HCT116 (cell line): Measurements from ENCODE around the gene FBXL3. TPM values are rescaled to one million over a fixed set of nuclear protein-coding genes. Genes with fewer than 3 reads are reported as not detected.

Experiments
- ATAC-seq: fragments of 200-7000 bp; cut with Tn5 transposase; 2 replicates; pipeline ENCODE4 v1.9.1; 2020; ENCODE audit warnings: mild to moderate bottlenecking, moderate library complexity
- BruUV-seq: library from RNA; stranded (reverse); fragments of 400-500 nt; replicated peaks from 2 replicates; lab custom pipeline; 2021; lab: Mats Ljungman, UMichigan
- CTCF ChIA-PET: fragments of 300-600 bp; sonication (Branson Sonifier 250); formaldehyde crosslinking; loops from one replicate; lab custom pipeline; 2021; ENCODE audit warnings: antibody characterized with exemption; lab: Charles Lee
- POLR2A ChIA-PET: fragments of 300-600, 350-600 bp; sonication (Branson Sonifier 250); formaldehyde crosslinking; loops from one replicate; lab custom pipeline; 2021; ENCODE audit warnings: antibody characterized with exemption; lab: Charles Lee
- RAD21 ChIA-PET, 2 experiments: fragments of 300-600 bp; sonication (Branson Sonifier 250); formaldehyde crosslinking; loops; one replicate each; lab custom pipeline; 2023; ENCODE audit warnings: low total read pairs in 2 of 2; ENCODE audit not compliant: uncharacterized antibody in 2 of 2, unreplicated experiment in 2 of 2, low non-redundant PET in 1 of 2; lab: Charles Lee
- DNase-seq: peaks from one replicate; pipeline ENCODE4 v3.0.0-alpha.2; 2010; ENCODE audit warnings: low read depth, low spot score
- H2AFZ ChIP-seq: fragments of 200-600 bp; shearing (Covaris generic), sonication (generic); 2 replicates; pipeline ENCODE4 v1.6.1; 2017; ENCODE audit warnings: low read depth, mixed run types, mixed read lengths, antibody characterized with exemption, low read length; ENCODE audit not compliant: poor library complexity, severe bottlenecking
- H3K27ac ChIP-seq: 2 replicates; pipeline ENCODE4 v1.5.1; 2012; ENCODE audit warnings: low read depth, low read length
- H3K27me3 ChIP-seq: fragments of 200-600 bp; sonication (generic); 2 replicates; pipeline ENCODE4 v1.6.1; 2016; ENCODE audit warnings: mixed run types, low read length, mixed read lengths; ENCODE audit not compliant: insufficient read depth
- H3K36me3 ChIP-seq, 2 experiments: fragments of 200-500 bp in 1 of 2; fragments of 200-600 bp in 1 of 2; sonication (Bioruptor generic) in 1 of 2; sonication (generic) in 1 of 2; 2 replicates each; pipeline versions ENCODE4 v1.5.1 to v1.6.1; 2014 to 2016; ENCODE audit warnings: low read length in 2 of 2, inconsistent platforms in 1 of 2, mixed read lengths in 1 of 2, mixed run types in 1 of 2; ENCODE audit not compliant: insufficient read depth in 2 of 2, control insufficient read depth in 1 of 2
- H3K4me1 ChIP-seq, 2 experiments: fragments of 200-600 bp in 1 of 2; sonication (generic) in 1 of 2; 2 replicates each; pipeline versions ENCODE4 v1.5.1 to v1.6.1; 2012 to 2017; ENCODE audit warnings: low read length in 2 of 2, inconsistent platforms in 1 of 2, mild to moderate bottlenecking in 1 of 2, mixed read lengths in 1 of 2, mixed run types in 1 of 2, moderate library complexity in 1 of 2; ENCODE audit not compliant: insufficient read depth in 2 of 2, control insufficient read depth in 1 of 2
- H3K4me2 ChIP-seq: fragments of 200-600 bp; sonication (generic); 2 replicates; pipeline ENCODE4 v1.6.1; 2017; ENCODE audit warnings: mixed run types, low read length, mixed read lengths
- H3K4me3 ChIP-seq, 2 experiments: fragments of 200-600 bp in 1 of 2; sonication (generic) in 1 of 2; replicated peaks in 1 of 2; 2 replicates each; pipeline ENCODE4 v1.5.1; 2011 to 2016; ENCODE audit warnings: low read length in 2 of 2, control low read depth in 1 of 2, low read depth in 1 of 2, mild to moderate bottlenecking in 1 of 2, mixed read lengths in 1 of 2, mixed run types in 1 of 2
- H3K79me2 ChIP-seq: fragments of 200-600 bp; sonication (generic); 2 replicates; pipeline ENCODE4 v1.6.1; 2017; ENCODE audit warnings: mild to moderate bottlenecking, mixed run types, low read length, moderate library complexity, mixed read lengths; ENCODE audit not compliant: insufficient read depth
- H3K9ac ChIP-seq: fragments of 200-600 bp; sonication (generic); 2 replicates; pipeline ENCODE4 v1.6.1; 2016; ENCODE audit warnings: low read length, mixed read lengths
- H3K9me2 ChIP-seq: fragments of 200-600 bp; sonication (generic), shearing (Covaris generic); 2 replicates; pipeline ENCODE4 v1.6.1; 2017; ENCODE audit warnings: mixed run types, mild to moderate bottlenecking, moderate library complexity; ENCODE audit not compliant: insufficient read depth
- H3K9me3 ChIP-seq, 2 experiments: fragments of 200-500 bp in 1 of 2; fragments of 200-600 bp in 1 of 2; sonication (Bioruptor generic) in 1 of 2; sonication (generic) in 1 of 2; 2 replicates each; pipeline ENCODE4 v1.6.1; 2014 to 2017; ENCODE audit warnings: low read length in 2 of 2, mixed read lengths in 2 of 2, inconsistent platforms in 1 of 2, low read depth in 1 of 2, mild to moderate bottlenecking in 1 of 2, mixed run types in 1 of 2, moderate library complexity in 1 of 2; ENCODE audit not compliant: control insufficient read depth in 1 of 2, insufficient read depth in 1 of 2
- H4K20me1 ChIP-seq: fragments of 200-600 bp; sonication (generic), shearing (Covaris generic); 2 replicates; pipeline ENCODE4 v1.6.1; 2017; ENCODE audit warnings: mixed run types, mild to moderate bottlenecking, moderate library complexity; ENCODE audit not compliant: insufficient read depth
- ATF3 ChIP-seq: IDR thresholded peaks from 2 replicates; pipeline ENCODE4 v1.6.1; 2012
- CBX3 ChIP-seq: IDR thresholded peaks from 2 replicates; pipeline ENCODE4 v1.6.1; 2012; ENCODE audit warnings: low read depth
- EGR1 ChIP-seq: IDR thresholded peaks from 2 replicates; pipeline ENCODE4 v1.6.1; 2012; ENCODE audit warnings: low read depth
- ELF1 ChIP-seq: IDR thresholded peaks from 2 replicates; pipeline ENCODE4 v1.6.1; 2012; ENCODE audit warnings: low read depth, borderline replicate concordance
- EZH2 ChIP-seq: fragments of 200-600 bp; sonication (generic); IDR thresholded peaks from 2 replicates; pipeline ENCODE4 v1.6.1; 2017; ENCODE audit warnings: antibody characterized with exemption, mixed run types
- EZH2phosphoT487 ChIP-seq: fragments of 200-600 bp; IDR thresholded peaks from 2 replicates; pipeline ENCODE4 v1.6.1; 2018; ENCODE audit warnings: antibody characterized with exemption, borderline replicate concordance
- FOSL1 ChIP-seq: IDR thresholded peaks from 2 replicates; pipeline ENCODE4 v1.6.1; 2012; ENCODE audit warnings: low read depth
- POLR2A ChIP-seq: IDR thresholded peaks from 2 replicates; pipeline ENCODE4 v1.7.0; 2011; ENCODE audit warnings: borderline replicate concordance; ENCODE audit not compliant: insufficient read depth, insufficient read length; ENCODE audit errors: extremely low read depth
- POLR2AphosphoS5 ChIP-seq: IDR thresholded peaks from 2 replicates; pipeline ENCODE4 v1.6.1; 2011; ENCODE audit warnings: mild to moderate bottlenecking, low read depth, low read length, moderate library complexity
- RAD21 ChIP-seq: IDR thresholded peaks from 2 replicates; pipeline ENCODE4 v1.6.1; 2012; ENCODE audit warnings: low read depth, mild to moderate bottlenecking
- SIN3A ChIP-seq: IDR thresholded peaks from 2 replicates; pipeline ENCODE4 v1.6.1; 2012; ENCODE audit warnings: low read depth
- SP1 ChIP-seq: IDR thresholded peaks from 2 replicates; pipeline ENCODE4 v1.6.1; 2012; ENCODE audit warnings: low read depth
- SRF ChIP-seq: IDR thresholded peaks from 2 replicates; pipeline ENCODE4 v1.6.1; 2012; ENCODE audit warnings: low read depth
- TCF7L2 ChIP-seq: IDR thresholded peaks from 2 replicates; pipeline ENCODE4 v1.7.0; 2011; ENCODE audit warnings: borderline replicate concordance, inconsistent platforms; ENCODE audit not compliant: insufficient read depth, insufficient read length; ENCODE audit errors: extremely low read depth
- YY1 ChIP-seq: IDR thresholded peaks from 2 replicates; pipeline ENCODE4 v1.6.1; 2011; ENCODE audit warnings: low read length, low read depth, moderate library complexity, mild to moderate bottlenecking; ENCODE audit not compliant: insufficient replicate concordance; ENCODE audit errors: extremely low read depth
- ZBTB33 ChIP-seq: IDR thresholded peaks from 2 replicates; pipeline ENCODE4 v1.6.1; 2011; ENCODE audit warnings: mild to moderate bottlenecking, low read length, moderate library complexity; ENCODE audit not compliant: insufficient replicate concordance; ENCODE audit errors: extremely low read depth
- ZFX ChIP-seq: fragments of 450-650 bp; IDR thresholded peaks from 2 replicates; pipeline ENCODE4 v1.6.1; 2017
- ZNF274 ChIP-seq: fragments of 200-500 bp; sonication (Bioruptor generic); IDR thresholded peaks from 2 replicates; pipeline ENCODE4 v1.6.1; 2014; ENCODE audit warnings: mild to moderate bottlenecking, low read depth, low read length, inconsistent platforms
- intact Hi-C: fragments of 100-400 bp; cut with micrococcal nuclease; formaldehyde crosslinking; loops from 2 replicates; pipeline ENCODE4 v1.10.0; 2022
- total RNA-seq: library from RNA; stranded (reverse); gene quantifications from one replicate; pipeline ENCODE4 v1.2.1, GENCODE V29; 2021; ENCODE audit not compliant: unreplicated experiment
- TF ChIP-seq, protein P1 (sequence below): IDR thresholded peaks from 2 replicates; pipeline ENCODE4 v1.6.1; 2012

Gene FBXL3
- total RNA-seq, 1 experiment from 2014 or later: 24.0 TPM

DNA sequence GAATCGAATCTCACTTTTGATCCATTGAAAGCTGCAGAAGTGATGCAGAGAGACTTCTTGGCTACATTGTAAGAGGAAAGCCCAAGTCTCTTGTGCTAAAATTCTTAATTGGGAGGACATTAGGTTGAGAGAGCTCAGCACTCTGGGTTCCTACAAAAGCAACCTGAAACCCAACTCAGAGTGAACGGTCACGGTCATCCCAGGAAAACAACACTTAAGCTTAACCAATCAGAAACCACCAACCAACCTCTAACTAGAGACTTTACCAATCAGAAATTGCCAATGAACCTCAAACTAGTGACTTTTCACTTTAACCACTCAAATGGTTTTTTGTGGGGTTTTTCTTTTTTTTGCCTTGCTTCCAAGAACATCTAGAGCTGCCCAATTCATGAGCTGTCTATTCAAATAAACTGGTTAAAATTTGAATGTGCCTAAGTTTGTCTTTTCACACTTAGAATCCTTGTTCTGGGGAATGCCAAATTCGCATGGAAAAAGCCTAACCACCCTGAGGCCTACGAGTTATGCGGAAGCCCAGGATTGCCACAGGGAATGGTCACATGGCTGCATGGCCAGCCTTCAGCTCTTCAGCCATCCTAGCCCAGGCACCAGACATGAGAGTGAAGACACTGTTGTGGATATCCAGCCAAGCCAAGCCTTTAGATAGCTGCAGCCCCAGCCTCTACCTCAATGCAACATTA lies 52.9 kb downstream of the FBXL3 start:
- Histone ChIP-seq H3K36me3 (no peaks in the 10 kb centered on the region), H3K79me2 (no peaks in the 10 kb centered on the region), H3K9ac (no peak overlapping the region), H2AFZ (no peak overlapping the region), H4K20me1 (no peaks in the 10 kb centered on the region), H3K4me3 (no peak overlapping the region), H3K4me1 (no peaks in the 10 kb centered on the region), H3K27me3 (no peaks in the 10 kb centered on the region), H3K4me2 (no peak overlapping the region), H3K9me2 (no peaks in the 10 kb centered on the region), H3K9me3 (no peaks in the 10 kb centered on the region), H3K27ac (no peak overlapping the region)
- BruUV-seq: no TSS peak
- TF ChIP-seq EZH2phosphoT487 (no peak), TCF7L2 (no peak), RAD21 (no peak), YY1 (no peak), SP1 (no peak), CBX3 (no peak), FOSL1 (no peak), SRF (no peak), ZNF274 (no peak), EZH2 (no peak), ELF1 (no peak), ZFX (no peak), ZBTB33 (no peak), POLR2AphosphoS5 (no peak), POLR2A (no peak), ATF3 (no peak), SIN3A (no peak), EGR1 (no peak)
- TF ChIP-seq, protein P1, sequence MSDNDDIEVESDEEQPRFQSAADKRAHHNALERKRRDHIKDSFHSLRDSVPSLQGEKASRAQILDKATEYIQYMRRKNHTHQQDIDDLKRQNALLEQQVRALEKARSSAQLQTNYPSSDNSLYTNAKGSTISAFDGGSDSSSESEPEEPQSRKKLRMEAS: no peak
- DNase-seq (no peak), ATAC-seq (no peak)
- ChIA-PET RAD21 (no interaction called here), CTCF (no interaction called here), POLR2A (no interaction called here)
- intact Hi-C loops: no loop called here
